SW 1271 (cell line): ENCODE measurements around the gene AFTPH.

Experiments used
- DNase-seq, 2 experiments: peaks; one replicate each; lab custom pipeline; 2025; lab: John Stamatoyannopoulos, UW

Gene AFTPH

GRCh38 chr2:64541547-64541946 is 17.4 kb downstream of the AFTPH start:
- DNase-seq = no peak

GRCh38 chr2:64542071-64543007 is 18.2 kb downstream of the AFTPH start:
- DNase-seq = no peak

GRCh38 chr2:64543008-64543697 is 19.0 kb downstream of the AFTPH start:
- DNase-seq = peak in 1 of 2 experiments; percentile 82

GRCh38 chr2:64548761-64549160 is 24.6 kb downstream of the AFTPH start:
- DNase-seq = no peak

GRCh38 chr2:64550042-64550441 is 25.9 kb downstream of the AFTPH start:
- no peak for DNase-seq

GRCh38 chr2:64551851-64552250 is 27.7 kb downstream of the AFTPH start:
- no peak for DNase-seq

- no peak for DNase-seq
Measured at GRCh38 chr2:64554117-64554516, 30.0 kb downstream of the AFTPH start.

- no peak for DNase-seq
Measured at GRCh38 chr2:64558445-64559081, 34.4 kb downstream of the AFTPH start.

- peak in 1 of 2 experiments; percentile 22 for DNase-seq
Measured at GRCh38 chr2:64562148-64562784, 38.1 kb downstream of the AFTPH start.

- DNase-seq = no peak
Measured at GRCh38 chr2:64563436-64563938, 39.4 kb downstream of the AFTPH start.

GRCh38 chr2:64565949-64566710 is 42.0 kb downstream of the AFTPH start:
- no peak for DNase-seq

GRCh38 chr2:64567473-64567872 is 43.3 kb downstream of the AFTPH start:
- DNase-seq = no peak

- no peak for DNase-seq
Measured at GRCh38 chr2:64568836-64569235, 44.7 kb downstream of the AFTPH start.

- DNase-seq = no peak
Measured at GRCh38 chr2:64574871-64575270, 50.7 kb downstream of the AFTPH start.

GRCh38 chr2:64581018-64581417 is 56.9 kb downstream of the AFTPH start:
- DNase-seq = no peak

GRCh38 chr2:64581777-64582539 is 57.8 kb downstream of the AFTPH start:
- DNase-seq = no peak

GRCh38 chr2:64582774-64583340 is 58.7 kb downstream of the AFTPH start:
- DNase-seq = no peak

- no peak for DNase-seq
Measured at GRCh38 chr2:64586054-64586453, 61.9 kb downstream of the AFTPH start.

GRCh38 chr2:64586883-64587481 is 62.9 kb downstream of the AFTPH start:
- peak in 1 of 2 experiments; percentile 53 for DNase-seq

- no peak for DNase-seq
Measured at GRCh38 chr2:64587561-64587960, 63.4 kb downstream of the AFTPH start.
